ENCODE results near the gene NLN. TPM values are rescaled to one million over a fixed set of nuclear protein-coding genes. Genes with fewer than 3 reads are reported as not detected.

The NLN gene
- total and polyA plus RNA-seq, 2 of the 4 experiments (the other 2 are of a cell fraction), result 19.1 to 37.1 TPM

DNA sequence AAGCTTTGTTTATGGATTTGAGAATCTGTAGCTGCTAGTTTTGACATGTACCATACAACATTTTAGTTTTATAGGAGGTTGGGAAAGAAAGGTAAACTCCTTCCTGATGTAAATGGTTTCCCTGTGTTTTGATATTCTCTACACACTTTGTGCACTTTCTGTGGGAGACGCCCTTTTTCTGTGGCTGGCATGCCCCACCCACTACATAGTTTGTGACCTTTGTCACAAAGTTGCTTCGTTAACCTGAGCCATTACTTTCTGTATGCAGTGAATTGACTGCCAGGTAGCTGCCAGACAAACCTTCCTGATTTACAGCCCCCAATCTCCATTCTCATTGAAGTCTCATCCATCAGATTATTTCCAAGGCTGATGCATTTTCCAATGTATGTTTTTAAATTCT lies 90.6 kb downstream of the NLN start:
- Histone ChIP-seq H4K91ac (ENCODE audit: insufficient read depth, low read depth, low read length) (no peak overlapping the region), H2AFZ (replicated peaks; ENCODE audit: low read length, poor library complexity) (no peak overlapping the region), H3K4me3 (ENCODE audit: insufficient read depth, low read depth, low read length) (no peak overlapping the region), H3K23ac (ENCODE audit: low read depth, low read length) (no peak overlapping the region), H3K14ac (replicated peaks; ENCODE audit: low read depth, low read length) (no peak overlapping the region), H3K36me3 (ENCODE audit: control insufficient read depth, insufficient read depth, low read length) (peaks cover 7% of the 10 kb centered on the region), H4K5ac (ENCODE audit: low read depth, low read length) (no peak overlapping the region), H3K27me3 (ENCODE audit: control insufficient read depth, insufficient read depth, low read length) (no peaks in the 10 kb centered on the region), H3K4me1 (ENCODE audit: control insufficient read depth, insufficient read depth, low read length) (peaks cover 14% of the 10 kb centered on the region), H3K79me1 (ENCODE audit: low read depth in 1 of 2, low read length in 2 of 2) (peaks cover 0 to 22% of the 10 kb centered on the region in 2 experiments; a peak in 2 of 4 replicates), H3K9me3 (ENCODE audit: control insufficient read depth, insufficient read depth, low read length) (no peaks in the 10 kb centered on the region), H4K8ac (ENCODE audit: low read depth in 2 of 2, low read length in 2 of 2) (no peak overlapping the region), H2BK20ac (ENCODE audit: low read depth, low read length) (peak overlapping the region; percentile 33; the same call in 1 of the 2 replicates), H4K20me1 (ENCODE audit: insufficient read depth, low read length) (no peaks in the 10 kb centered on the region), H2BK120ac (ENCODE audit: low read depth, low read length) (no peak overlapping the region), H2AK5ac (ENCODE audit: low read depth, low read length) (no peak overlapping the region), H3K4ac (ENCODE audit: low read depth, low read length) (no peak overlapping the region), H3K9me1 (ENCODE audit: insufficient read depth, low read length) (peaks cover 9% of the 10 kb centered on the region), H3K4me2 (ENCODE audit: low read depth, low read length) (no peak overlapping the region), H3K9ac (ENCODE audit: low read depth, low read length) (no peak overlapping the region), H3K56ac (ENCODE audit: extremely low read depth, insufficient read depth, low read length) (no peak overlapping the region), H2BK15ac (ENCODE audit: low read depth, low read length) (no peak overlapping the region), H2AK9ac (replicated peaks; ENCODE audit: low read depth, low read length, poor library complexity) (no peak overlapping the region), H3K27ac (ENCODE audit: insufficient read depth, low read length) (no peak overlapping the region), H2BK5ac (ENCODE audit: low read depth, low read length, poor library complexity, severe bottlenecking) (no peak overlapping the region), H3K18ac (ENCODE audit: low read depth, low read length) (no peak overlapping the region)
- ChIA-PET CTCF (interaction anchor here (0.9 kb wide), 1 partner anchor 12 kb away, joined by 7 read pairs; no protein-coding TSS in a partner anchor), POLR2A (ENCODE audit: unreplicated experiment) (no interaction called here)
- WGBS, 2 experiments (ENCODE audit: extremely low coverage in 2 of 2, insufficient read length in 1 of 2), result 100% methylated on average over 2 of the region's 2 CpGs; no CpG with 5 or more reads in 1 of the 2 experiments
- no TSS peak for BruUV-seq (replicated peaks)
- DNase-seq (no peak), ATAC-seq (ENCODE audit: low read depth) (no peak)
- dilution Hi-C loops (cut with HindIII; ENCODE audit: low sequenced_read_pairs, unreplicated experiment) (no loop called here), in situ Hi-C loops (cut with MboI; ENCODE audit: low sequenced_read_pairs) (no loop called here), intact Hi-C loops (cut with micrococcal nuclease) (no loop called here)
- no peak for TF ChIP-seq RFX5 (IDR thresholded peaks at IDR 0.05; ENCODE audit: low read depth, low read length)
- TF ChIP-seq MAFK (IDR thresholded peaks at IDR 0.05; ENCODE audit: low read depth, low read length), result no peak
- TF ChIP-seq, protein P1, sequence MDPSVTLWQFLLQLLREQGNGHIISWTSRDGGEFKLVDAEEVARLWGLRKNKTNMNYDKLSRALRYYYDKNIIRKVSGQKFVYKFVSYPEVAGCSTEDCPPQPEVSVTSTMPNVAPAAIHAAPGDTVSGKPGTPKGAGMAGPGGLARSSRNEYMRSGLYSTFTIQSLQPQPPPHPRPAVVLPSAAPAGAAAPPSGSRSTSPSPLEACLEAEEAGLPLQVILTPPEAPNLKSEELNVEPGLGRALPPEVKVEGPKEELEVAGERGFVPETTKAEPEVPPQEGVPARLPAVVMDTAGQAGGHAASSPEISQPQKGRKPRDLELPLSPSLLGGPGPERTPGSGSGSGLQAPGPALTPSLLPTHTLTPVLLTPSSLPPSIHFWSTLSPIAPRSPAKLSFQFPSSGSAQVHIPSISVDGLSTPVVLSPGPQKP (IDR thresholded peaks at IDR 0.05; ENCODE audit: borderline replicate concordance, low read depth, low read length), result no peak
- TF ChIP-seq NFE2L2 (IDR thresholded peaks at IDR 0.05; ENCODE audit: low read depth, low read length), result no peak
- no peak for TF ChIP-seq BHLHE40 (IDR thresholded peaks at IDR 0.05; ENCODE audit: low read depth, low read length)
- TF ChIP-seq, protein P2, sequence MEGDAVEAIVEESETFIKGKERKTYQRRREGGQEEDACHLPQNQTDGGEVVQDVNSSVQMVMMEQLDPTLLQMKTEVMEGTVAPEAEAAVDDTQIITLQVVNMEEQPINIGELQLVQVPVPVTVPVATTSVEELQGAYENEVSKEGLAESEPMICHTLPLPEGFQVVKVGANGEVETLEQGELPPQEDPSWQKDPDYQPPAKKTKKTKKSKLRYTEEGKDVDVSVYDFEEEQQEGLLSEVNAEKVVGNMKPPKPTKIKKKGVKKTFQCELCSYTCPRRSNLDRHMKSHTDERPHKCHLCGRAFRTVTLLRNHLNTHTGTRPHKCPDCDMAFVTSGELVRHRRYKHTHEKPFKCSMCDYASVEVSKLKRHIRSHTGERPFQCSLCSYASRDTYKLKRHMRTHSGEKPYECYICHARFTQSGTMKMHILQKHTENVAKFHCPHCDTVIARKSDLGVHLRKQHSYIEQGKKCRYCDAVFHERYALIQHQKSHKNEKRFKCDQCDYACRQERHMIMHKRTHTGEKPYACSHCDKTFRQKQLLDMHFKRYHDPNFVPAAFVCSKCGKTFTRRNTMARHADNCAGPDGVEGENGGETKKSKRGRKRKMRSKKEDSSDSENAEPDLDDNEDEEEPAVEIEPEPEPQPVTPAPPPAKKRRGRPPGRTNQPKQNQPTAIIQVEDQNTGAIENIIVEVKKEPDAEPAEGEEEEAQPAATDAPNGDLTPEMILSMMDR (conservative IDR thresholded peaks at IDR 0.05; ENCODE audit: low read depth, low read length), result no peak
- no peak for TF ChIP-seq FOS (IDR thresholded peaks at IDR 0.05; ENCODE audit: low read depth, low read length)
- TF ChIP-seq MAZ (IDR thresholded peaks at IDR 0.05; ENCODE audit: borderline replicate concordance, low read depth, low read length), result no peak
- no peak for TF ChIP-seq POLR2A (IDR thresholded peaks at IDR 0.05; ENCODE audit: low read depth, low read length)
- no peak for TF ChIP-seq CEBPB (IDR thresholded peaks at IDR 0.05; ENCODE audit: low read depth, low read length)
- no peak for TF ChIP-seq CHD1 (IDR thresholded peaks at IDR 0.05; ENCODE audit: low read depth, low read length)
- no peak for TF ChIP-seq MXI1 (IDR thresholded peaks at IDR 0.05; ENCODE audit: borderline replicate concordance, low read depth, low read length)
